Glutamatergic neuron (in vitro differentiated cells): ENCODE results near the gene KNDC1. TPM values are rescaled to one million over a fixed set of nuclear protein-coding genes. Genes with fewer than 3 reads are reported as not detected.
A peak's percentile ranks its signal among the peaks of the same experiment; 100 is the strongest.

Experiments used
- DNase-seq: peaks from one replicate; pipeline ENCODE4 v3.0.0; 2022
- H3K27ac Mint-ChIP-seq: one replicate; pipeline ENCODE4 v1.8.0; 2020; ENCODE audit warnings: mild to moderate bottlenecking, mixed read lengths, inconsistent platforms; ENCODE audit not compliant: unreplicated experiment
- H3K27me3 Mint-ChIP-seq: one replicate; pipeline ENCODE4 v1.8.0; 2020; ENCODE audit warnings: mild to moderate bottlenecking, moderate library complexity, mixed read lengths, inconsistent platforms; ENCODE audit not compliant: unreplicated experiment
- H3K36me3 Mint-ChIP-seq: one replicate; pipeline ENCODE4 v1.8.0; 2020; ENCODE audit warnings: mild to moderate bottlenecking, mixed read lengths, inconsistent platforms; ENCODE audit not compliant: unreplicated experiment
- H3K4me1 Mint-ChIP-seq: one replicate; pipeline ENCODE4 v1.8.0; 2020; ENCODE audit warnings: mild to moderate bottlenecking, low read depth, mixed read lengths, inconsistent platforms; ENCODE audit not compliant: unreplicated experiment
- H3K4me3 Mint-ChIP-seq: one replicate; pipeline ENCODE4 v1.8.0; 2020; ENCODE audit warnings: mild to moderate bottlenecking, mixed read lengths, inconsistent platforms; ENCODE audit not compliant: unreplicated experiment
- H3K9me3 Mint-ChIP-seq: one replicate; pipeline ENCODE4 v1.8.0; 2020; ENCODE audit warnings: mild to moderate bottlenecking, moderate library complexity, mixed read lengths, inconsistent platforms; ENCODE audit not compliant: unreplicated experiment
- total RNA-seq: library from RNA; stranded (reverse); fragmentation: NEBNext Ultra II Directional; extraction: Animal tissue kit (Norgen Biotek cat#: 25700); gene quantifications from one replicate; pipeline ENCODE4 v1.2.1, GENCODE V29; 2021; ENCODE audit not compliant: unreplicated experiment
- TF ChIP-seq, protein P1 (sequence below): fragments of 200-600 bp; sonication (generic); IDR thresholded peaks from one replicate; pipeline ENCODE4 v1.5.0; 2021; ENCODE audit not compliant: partially characterized antibody, unreplicated experiment

Gene KNDC1
- total RNA-seq, 1 donor from 2014 or later, result 7.4 TPM

DNA sequence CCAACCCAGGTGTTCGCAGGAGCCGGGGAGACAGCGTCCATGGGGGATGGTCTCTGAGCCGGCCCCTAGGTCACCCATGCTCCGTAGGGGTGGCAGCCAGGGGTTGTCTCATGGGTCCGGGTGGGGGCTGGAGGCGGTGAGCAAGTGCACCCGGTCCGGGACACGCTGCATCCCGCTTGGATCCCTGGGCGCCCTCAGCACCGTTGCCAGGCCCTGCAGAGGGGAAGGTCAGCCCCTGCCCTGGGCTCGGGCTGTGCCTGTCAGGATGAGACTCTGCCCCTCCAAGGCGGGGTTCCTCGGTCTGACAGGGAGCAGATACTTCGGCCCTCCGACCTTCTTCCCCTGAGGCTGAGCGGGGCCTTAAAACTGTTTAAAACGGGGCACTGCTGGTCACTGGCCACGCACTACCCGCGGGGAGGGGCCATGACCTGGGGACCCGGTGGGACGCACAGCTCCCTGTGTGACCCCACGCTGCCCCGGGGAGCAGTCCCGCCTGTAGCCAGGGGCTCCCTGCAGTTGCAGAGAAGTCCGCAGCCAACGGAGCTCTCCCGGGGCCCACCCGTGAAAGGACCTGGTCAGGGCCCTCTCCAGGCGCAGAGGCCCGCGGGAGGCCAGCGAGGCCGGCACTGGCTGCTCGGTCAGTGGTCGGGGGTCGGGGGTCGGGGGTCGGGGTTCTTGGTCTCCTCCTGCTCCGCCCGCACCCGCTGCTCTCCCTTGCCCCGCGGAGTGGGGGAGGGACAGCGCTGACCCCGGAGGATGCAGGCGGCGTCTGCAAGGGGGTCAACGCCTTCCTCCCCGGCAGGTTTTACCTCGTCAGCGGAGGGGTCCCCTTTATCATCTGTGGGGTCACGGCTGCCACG is 33.4 kb upstream of the KNDC1 start:
- DNase-seq, result no peak
- no peaks in the 10 kb centered on the region for H3K4me1 Mint-ChIP-seq
- no peaks in the 10 kb centered on the region for H3K36me3 Mint-ChIP-seq
- peaks cover 3% of the 10 kb centered on the region for H3K9me3 Mint-ChIP-seq
- H3K4me3 Mint-ChIP-seq, result no peak overlapping the region
- no peak overlapping the region for H3K27ac Mint-ChIP-seq
- peaks cover 15% of the 10 kb centered on the region for H3K27me3 Mint-ChIP-seq
- TF ChIP-seq, protein P1, sequence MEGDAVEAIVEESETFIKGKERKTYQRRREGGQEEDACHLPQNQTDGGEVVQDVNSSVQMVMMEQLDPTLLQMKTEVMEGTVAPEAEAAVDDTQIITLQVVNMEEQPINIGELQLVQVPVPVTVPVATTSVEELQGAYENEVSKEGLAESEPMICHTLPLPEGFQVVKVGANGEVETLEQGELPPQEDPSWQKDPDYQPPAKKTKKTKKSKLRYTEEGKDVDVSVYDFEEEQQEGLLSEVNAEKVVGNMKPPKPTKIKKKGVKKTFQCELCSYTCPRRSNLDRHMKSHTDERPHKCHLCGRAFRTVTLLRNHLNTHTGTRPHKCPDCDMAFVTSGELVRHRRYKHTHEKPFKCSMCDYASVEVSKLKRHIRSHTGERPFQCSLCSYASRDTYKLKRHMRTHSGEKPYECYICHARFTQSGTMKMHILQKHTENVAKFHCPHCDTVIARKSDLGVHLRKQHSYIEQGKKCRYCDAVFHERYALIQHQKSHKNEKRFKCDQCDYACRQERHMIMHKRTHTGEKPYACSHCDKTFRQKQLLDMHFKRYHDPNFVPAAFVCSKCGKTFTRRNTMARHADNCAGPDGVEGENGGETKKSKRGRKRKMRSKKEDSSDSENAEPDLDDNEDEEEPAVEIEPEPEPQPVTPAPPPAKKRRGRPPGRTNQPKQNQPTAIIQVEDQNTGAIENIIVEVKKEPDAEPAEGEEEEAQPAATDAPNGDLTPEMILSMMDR, result no peak

DNA sequence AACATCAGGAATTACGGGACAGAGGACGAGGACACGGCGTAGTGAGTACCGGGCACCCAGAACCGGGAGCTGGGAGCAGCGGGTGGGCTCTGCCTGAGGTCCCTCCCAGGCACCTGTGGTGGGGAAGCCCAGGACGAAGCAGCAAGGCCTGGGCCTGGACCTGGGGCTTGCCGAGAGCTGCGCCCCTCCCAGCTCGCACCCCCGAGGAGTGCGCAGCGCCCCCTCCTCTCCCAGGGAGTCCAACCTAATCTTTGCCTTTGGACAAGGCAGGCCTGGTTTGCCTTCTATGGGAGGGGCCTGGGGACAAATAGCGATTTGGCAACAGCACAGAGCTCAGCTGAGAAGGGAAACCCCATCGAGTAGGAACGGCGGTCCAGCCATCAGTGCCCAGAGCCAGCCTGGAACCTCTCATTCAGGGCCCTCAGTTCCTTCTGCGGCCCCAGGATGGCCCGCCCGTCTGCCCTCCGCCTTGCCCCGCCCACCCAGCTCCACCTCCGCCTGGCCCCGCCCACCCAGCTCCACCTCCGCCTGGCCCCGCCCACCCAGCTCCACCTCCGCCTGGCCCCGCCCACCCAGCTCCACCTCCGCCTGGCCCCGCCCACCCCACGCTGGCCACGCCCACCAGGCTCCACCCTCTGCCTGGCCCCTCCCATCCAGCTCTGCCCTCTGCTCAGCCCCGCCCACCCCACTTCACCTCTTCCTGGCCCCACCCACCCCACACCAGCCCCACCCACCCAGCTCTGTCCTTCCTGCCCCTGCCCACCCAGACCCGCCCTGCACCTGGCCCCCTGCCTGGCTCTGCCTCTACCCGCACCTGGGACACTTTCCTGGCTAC is 32.5 kb upstream of the KNDC1 start:
- H3K36me3 Mint-ChIP-seq, result no peaks in the 10 kb centered on the region
- H3K4me3 Mint-ChIP-seq, result no peak overlapping the region
- no peaks in the 10 kb centered on the region for H3K4me1 Mint-ChIP-seq
- no peak overlapping the region for H3K27ac Mint-ChIP-seq
- TF ChIP-seq, protein P1, result no peak
- H3K27me3 Mint-ChIP-seq, result peaks cover 15% of the 10 kb centered on the region
- DNase-seq, result peak; percentile 57
- H3K9me3 Mint-ChIP-seq, result peaks cover 1% of the 10 kb centered on the region

DNA sequence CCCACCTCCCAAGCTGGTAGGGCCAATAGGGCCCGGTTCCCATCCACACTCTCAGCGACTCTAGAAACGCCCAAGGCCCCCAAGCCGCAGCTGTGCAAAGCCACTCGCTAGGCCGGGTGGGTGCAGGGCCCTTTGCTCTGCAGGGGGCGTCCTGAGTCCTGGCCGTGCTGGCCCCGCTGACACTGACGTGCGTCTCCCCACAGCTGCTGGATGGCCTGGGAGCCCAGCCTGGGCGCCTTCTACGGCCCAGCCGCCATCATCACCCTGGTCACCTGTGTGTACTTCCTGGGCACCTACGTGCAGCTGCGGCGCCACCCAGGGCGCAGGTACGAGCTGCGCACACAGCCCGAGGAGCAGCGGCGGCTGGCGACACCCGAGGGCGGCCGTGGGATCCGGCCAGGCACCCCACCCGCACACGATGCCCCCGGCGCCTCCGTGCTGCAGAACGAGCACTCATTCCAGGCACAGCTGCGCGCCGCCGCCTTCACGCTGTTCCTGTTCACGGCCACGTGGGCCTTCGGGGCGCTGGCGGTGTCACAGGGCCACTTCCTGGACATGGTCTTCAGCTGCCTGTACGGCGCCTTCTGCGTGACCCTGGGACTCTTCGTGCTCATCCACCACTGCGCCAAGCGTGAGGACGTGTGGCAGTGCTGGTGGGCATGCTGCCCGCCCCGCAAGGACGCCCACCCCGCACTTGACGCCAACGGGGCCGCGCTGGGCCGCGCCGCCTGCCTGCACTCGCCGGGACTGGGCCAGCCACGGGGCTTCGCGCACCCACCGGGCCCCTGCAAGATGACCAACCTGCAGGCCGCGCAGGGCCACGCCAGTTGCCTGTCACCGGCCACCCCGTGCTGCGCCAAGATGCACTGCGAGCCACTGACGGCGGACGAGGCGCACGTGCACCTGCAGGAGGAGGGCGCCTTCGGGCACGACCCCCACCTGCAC is 31.6 kb upstream of the KNDC1 start:
- H3K4me3 Mint-ChIP-seq, result no peak overlapping the region
- H3K27me3 Mint-ChIP-seq, result peaks cover 17% of the 10 kb centered on the region
- TF ChIP-seq, protein P1, result no peak
- H3K9me3 Mint-ChIP-seq, result peaks cover 1% of the 10 kb centered on the region
- no peak overlapping the region for H3K27ac Mint-ChIP-seq
- H3K4me1 Mint-ChIP-seq, result no peaks in the 10 kb centered on the region
- DNase-seq, result no peak
- H3K36me3 Mint-ChIP-seq, result no peaks in the 10 kb centered on the region

DNA sequence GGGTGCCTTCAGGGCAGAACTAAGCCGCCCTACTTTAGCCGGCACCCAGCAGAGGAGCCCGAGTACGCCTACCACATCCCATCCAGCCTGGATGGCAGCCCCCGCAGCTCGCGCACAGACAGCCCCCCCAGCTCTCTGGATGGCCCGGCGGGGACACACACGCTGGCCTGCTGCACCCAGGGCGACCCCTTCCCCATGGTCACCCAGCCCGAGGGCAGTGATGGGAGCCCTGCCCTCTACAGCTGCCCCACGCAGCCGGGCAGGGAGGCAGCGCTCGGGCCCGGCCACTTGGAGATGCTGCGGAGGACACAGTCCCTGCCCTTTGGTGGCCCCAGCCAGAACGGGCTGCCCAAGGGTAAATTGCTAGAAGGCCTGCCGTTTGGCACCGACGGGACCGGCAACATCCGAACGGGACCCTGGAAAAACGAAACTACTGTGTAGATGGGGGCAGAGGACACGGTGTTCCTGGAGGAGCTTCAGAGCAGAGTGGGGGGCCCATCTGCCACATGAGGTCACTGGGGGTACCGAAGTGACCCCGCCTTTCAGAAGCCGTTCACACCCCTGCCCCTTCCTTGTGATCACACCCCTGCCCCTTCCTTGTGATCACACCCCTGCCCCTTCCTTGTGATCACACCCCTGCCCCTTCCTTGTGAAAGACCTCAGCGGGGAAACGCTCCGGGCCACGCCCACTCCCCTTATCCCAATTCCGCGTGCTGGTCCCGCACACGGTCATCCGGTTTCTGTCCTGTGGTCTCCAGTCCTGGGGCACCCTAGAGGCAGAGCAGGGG is 30.8 kb upstream of the KNDC1 start:
- peaks cover 1% of the 10 kb centered on the region for H3K9me3 Mint-ChIP-seq
- no peaks in the 10 kb centered on the region for H3K36me3 Mint-ChIP-seq
- no peaks in the 10 kb centered on the region for H3K4me1 Mint-ChIP-seq
- H3K27me3 Mint-ChIP-seq, result peaks cover 18% of the 10 kb centered on the region
- no peak overlapping the region for H3K27ac Mint-ChIP-seq
- H3K4me3 Mint-ChIP-seq, result no peak overlapping the region
- DNase-seq, result no peak
- TF ChIP-seq, protein P1, result no peak
